GM12892 (cell line): ENCODE results near the gene PSMB2.
A peak's percentile ranks its signal among the peaks of the same experiment; 100 is the strongest.

Source experiments
- DNase-seq: peaks from one replicate; pipeline ENCODE4 v3.0.0; 2011; ENCODE audit not compliant: insufficient read length
- FAIRE-seq: peaks from 2 replicates; lab custom pipeline; 2011; peaks lifted over from hg19 to GRCh38; lab: Jason Lieb, UNC
- POLR2A ChIP-seq: IDR thresholded peaks from 2 replicates; pipeline ENCODE4 v1.6.1; 2011; ENCODE audit warnings: low read depth, low read length, control low read depth
- POLR2AphosphoS5 ChIP-seq: IDR thresholded peaks from 2 replicates; pipeline ENCODE4 v1.6.1; 2011; ENCODE audit warnings: low read depth, low read length, control low read depth
- TAF1 ChIP-seq: IDR thresholded peaks from 2 replicates; pipeline ENCODE4 v1.6.1; 2011; ENCODE audit warnings: low read depth, mild to moderate bottlenecking, control low read depth, low read length, borderline replicate concordance

PSMB2 gene

DNA sequence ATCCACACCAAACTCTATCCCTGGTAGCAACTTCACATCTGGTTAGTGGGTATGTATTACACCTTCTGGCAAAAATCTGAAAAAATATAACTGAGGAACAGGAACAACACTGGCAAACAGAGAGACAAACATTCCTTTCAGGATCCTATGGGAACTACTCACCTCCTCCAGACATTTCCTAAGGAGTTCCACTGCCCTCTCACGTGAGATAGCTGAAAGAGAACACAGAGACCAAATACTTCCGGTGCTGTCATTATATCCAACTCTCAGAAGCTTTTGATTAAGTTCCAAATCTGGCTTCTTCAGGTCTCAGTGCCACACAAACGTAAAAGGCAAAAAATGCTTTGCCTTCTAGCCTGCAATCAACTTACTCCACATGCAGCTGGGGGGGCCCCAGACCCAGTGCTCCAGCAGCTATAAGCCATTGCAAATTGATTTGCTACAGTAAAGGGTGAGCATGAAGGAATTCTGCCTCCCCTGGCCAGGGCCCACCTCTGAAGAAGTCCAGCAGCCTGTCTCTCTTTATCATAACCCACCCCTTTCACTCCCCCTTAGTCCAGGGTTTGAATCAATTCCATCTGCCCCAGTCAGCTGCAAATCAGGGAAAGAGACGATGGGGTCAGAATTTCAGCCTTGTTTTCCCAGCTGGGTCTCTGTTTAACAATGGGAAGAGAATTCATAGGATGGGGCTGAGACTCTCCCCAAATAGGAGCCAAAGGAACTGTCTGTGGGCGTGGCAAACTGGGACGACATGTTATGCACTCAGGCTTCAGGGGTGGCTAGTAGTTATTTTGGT lies 36.1 kb downstream of the PSMB2 start:
- no peak for TF ChIP-seq POLR2A
- TF ChIP-seq TAF1 = no peak
- no peak for TF ChIP-seq POLR2AphosphoS5
- DNase-seq (no peak), FAIRE-seq (no peak)

DNA sequence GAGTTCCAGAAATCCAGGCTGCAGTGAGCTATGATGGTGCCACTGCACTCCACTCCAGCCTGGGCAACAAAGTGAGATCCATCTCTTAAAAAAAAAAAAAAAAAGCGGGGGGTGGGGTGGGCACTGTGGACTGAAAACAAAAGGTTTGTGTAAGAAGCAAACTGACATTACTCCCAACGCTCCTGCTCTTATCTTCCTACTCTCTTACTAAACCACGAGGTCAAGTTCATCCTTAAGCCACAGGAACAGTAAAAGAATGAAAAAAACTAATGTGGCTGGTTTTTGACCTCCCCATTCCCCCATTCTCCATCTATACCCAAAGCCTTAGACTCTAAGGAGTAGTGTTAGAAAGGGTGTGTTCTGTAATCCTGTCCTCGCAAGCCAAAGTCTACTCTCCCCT lies 37.4 kb downstream of the PSMB2 start:
- TF ChIP-seq TAF1 = no peak
- TF ChIP-seq POLR2AphosphoS5 = no peak
- no peak for TF ChIP-seq POLR2A
- DNase-seq (no peak), FAIRE-seq (no peak)

DNA sequence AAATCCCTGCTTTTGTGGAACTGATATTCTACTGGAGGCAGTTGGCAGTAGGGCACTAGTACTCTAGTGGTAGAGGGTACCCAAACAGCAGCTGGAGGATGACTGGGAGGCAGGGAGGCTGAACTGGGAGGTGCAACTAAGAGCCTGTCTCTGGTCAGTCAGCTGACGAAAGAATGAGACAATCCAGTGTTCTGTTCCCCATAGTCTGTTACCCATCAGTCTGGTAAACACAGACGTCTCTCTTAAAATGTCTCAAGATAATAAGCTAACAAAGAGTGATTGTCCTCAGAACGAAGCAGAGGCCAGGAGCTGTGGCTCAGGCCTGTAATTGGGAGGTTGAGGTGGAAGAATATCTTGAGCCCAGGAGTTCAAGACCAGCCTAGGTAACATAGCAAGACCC lies 37.9 kb downstream of the PSMB2 start:
- no peak for FAIRE-seq

DNA sequence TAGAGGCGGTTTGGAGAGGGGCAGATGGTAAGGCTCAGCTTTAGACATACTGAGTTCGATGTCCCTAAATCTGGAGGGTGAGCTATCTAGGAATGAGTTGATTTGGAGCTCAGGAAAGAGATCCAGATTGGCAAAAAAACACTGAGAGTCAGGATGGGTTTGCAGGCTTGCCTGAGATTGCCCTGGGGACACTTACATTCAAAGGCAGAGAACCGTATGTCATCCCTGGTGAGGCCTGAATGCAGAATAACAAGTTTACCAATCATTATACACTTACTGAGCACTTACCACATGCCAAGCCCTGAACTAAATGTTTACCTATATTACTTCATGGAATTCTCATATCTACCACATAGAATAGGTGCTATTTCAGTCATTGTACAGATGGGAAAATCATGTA lies 40.7 kb downstream of the PSMB2 start:
- FAIRE-seq (no peak), DNase-seq (no peak)
- TF ChIP-seq TAF1 (no peak), POLR2AphosphoS5 (no peak), POLR2A (no peak)

More for the DNA sequence above, 37.9 kb downstream of the PSMB2 start:
- DNase-seq = no peak
- TF ChIP-seq TAF1 (no peak), POLR2AphosphoS5 (no peak), POLR2A (no peak)

DNA sequence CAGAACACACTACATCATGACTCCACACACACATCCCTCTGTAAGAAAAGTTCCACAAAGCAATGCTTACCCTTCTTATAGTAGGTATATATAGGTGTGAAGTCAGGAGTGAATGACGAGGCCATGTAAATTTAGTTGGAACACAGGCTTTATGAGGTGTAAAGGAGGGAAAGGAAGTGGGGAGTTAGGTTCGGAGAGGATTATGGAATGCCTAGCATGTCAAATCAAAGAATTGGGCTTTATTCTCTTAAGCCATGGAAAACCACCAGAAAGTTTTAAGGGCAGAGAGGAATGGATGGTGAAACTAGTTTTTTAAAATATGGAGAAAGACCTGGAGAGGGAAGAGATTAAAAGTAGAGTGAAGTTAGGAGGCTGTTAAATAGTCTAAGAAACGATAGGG lies 41.9 kb downstream of the PSMB2 start:
- no peak for DNase-seq
- TF ChIP-seq POLR2A (no peak), TAF1 (no peak), POLR2AphosphoS5 (0 out of 2 replicates have a peak, but pooled peaks have one; percentile 7)
- no peak for FAIRE-seq

DNA sequence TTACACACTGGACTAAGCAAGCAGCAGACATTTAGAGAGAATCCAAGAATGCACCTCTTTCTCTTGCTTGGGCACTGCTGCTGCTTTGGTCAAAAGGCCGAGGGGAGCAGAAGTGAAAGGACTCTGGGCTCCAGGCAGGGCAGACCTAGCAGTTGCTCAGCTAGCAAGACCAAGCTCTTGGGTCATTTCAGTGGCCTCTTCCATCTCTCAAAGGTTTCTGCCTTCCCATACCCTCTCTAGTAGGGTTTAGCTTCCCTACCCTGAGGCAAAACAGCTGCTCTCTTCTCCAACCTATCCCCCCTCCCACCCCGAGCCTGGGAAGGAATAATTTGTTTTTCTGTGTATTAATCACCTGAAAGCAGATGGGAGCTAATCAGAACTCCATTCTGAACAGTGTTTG lies 42.4 kb downstream of the PSMB2 start:
- TF ChIP-seq POLR2A (no peak), POLR2AphosphoS5 (peak; percentile 32; the same call in 1 of the 2 replicates)
- DNase-seq (no peak), FAIRE-seq (no peak)

DNA sequence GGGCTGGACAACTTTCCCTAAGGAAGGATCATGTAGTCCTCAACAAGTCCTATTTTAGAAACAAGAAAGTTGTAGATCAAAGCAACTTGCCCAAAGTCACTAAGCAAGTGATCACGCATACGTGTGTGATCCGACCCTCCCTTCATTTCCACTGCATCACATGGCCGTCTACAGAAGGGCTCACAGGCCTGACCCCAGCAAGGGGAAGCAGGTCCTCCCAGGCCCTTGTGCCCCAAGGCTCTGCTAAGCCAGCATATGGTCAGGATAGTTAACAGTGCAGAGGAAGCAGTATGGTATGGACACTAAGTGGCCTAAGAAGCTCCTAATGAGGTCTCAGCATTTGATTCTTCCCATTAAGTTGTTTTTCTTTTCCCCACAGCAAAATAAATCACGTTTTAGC lies 43.5 kb downstream of the PSMB2 start:
- FAIRE-seq = no peak
- TF ChIP-seq TAF1 = no peak
- TF ChIP-seq POLR2A = no peak
- TF ChIP-seq POLR2AphosphoS5 = peak; percentile 30; the same call in 1 of the 2 replicates
- no peak for DNase-seq

DNA sequence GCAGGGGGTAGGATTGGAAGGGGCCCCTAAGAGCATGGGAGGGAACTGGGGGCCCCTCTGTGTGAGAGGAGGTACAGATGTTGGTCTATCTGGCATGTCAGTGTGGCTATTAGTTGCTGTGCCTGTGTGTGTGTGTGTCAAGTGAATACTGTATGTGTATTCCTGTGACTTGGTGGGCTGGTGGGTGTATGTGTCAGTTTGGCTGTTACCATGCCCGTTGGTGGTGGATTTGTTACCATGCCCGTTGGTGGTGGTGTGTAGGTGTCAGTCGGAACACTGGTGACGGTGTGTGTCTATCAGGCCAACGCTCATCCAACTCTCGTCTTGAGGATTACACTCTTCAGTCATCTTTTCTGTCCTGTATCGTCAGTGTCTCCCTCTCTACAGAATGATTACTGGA lies 45.6 kb downstream of the PSMB2 start:
- TF ChIP-seq TAF1 (no peak), POLR2A (no peak), POLR2AphosphoS5 (no peak)
- FAIRE-seq = no peak
- DNase-seq = no peak

DNA sequence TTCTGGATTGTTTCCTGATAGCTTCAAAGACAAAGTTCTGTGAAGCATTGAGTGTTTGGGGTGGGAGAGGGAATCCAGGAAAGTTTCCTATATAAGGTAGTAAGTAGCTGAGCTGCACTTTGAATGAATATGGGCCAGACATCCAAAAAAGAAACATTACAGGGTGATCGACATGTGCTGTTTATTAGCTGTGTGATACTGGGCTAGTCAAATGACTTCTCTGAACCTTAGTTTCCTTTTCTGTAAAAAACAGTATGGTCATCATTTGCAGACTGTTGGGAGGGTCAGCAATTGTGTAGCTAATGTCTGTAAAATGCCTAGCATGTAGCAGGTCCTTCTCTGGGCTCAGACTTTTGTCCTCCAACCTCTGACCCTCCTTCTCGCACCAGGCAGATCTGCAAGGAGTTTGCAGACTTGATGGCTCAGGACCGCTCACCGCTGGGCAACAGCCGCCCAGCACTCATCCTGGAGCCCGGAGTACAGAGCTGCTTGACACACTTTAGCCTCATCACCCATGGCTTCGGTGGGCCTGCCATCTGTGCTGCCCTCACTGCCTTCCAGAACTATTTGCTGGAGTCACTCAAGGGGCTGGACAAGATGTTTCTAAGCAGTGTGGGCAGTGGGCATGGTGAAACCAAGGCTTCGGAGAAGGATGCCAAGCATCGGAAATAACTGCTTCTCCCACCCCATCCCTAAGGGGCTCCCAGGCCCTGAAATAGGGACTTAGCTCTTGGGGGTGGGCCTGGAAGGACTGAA lies 47.1 kb downstream of the PSMB2 start:
- TF ChIP-seq TAF1 = no peak
- DNase-seq = no peak
- FAIRE-seq = no peak

DNA sequence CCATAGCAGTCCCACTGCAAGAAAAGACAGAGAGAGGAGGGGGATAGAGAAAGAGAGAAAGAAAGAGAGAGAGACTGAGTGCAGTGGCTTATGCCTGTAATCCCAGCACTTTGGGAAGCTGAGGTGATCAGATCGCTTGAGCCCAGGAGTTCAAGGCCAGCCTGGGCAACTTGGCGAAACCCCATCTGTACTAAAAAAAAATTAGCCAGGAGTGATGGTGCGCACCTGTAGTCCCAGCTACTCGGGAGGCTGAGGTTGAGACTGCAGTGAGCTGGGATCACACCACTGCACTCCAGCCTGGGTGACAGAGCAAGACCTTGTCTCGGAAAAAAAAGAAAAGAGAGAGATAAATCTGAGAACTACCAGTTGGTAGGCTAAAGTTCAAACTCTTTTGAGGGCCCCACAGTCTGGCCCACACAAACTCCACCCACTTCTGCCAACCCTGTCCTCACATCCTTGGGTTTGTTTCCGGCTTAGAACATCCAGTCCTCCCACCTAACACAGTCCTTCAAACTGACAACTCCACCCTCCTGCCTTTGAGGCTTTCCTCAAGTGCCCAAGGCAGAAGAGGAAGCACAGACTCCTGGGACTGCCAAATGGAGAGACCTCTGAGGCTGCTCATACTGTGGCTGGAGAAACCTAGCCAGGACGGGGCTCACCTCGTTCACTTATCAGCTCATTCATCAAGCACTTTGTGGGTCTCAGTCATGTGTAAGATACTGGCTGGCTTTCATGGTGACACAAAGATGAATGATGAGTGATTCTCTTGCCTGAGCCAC lies 48.1 kb downstream of the PSMB2 start:
- TF ChIP-seq TAF1 (no peak), POLR2AphosphoS5 (no peak), POLR2A (no peak)
- DNase-seq = no peak
- no peak for FAIRE-seq

DNA sequence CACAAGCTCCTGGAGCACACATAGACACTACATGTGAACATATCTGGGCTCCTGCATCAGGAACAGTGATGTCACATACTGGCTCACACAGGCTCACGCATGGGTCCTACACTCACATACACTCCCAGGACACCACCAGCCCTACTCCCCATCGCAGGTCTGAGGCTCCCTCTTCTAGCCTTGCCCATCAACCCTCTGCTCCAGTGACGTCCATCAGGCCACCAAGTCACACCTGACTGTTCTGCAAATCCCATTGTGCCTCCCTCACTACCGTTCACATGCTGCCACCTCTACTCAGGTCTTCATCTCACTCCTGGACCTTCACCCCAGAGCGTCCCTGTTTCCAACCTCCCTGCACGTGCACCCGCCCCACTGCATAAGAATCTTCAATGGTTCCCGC lies 50.1 kb downstream of the PSMB2 start:
- TF ChIP-seq POLR2A (no peak), POLR2AphosphoS5 (no peak), TAF1 (no peak)
- no peak for DNase-seq
- no peak for FAIRE-seq
